ENCODE measurements around the gene ELAPOR1. TPM values are rescaled to one million over a fixed set of nuclear protein-coding genes. Genes with fewer than 3 reads are reported as not detected.
A peak's percentile ranks its signal among the peaks of the same experiment; 100 is the strongest.
"Not testable (repeated sequence)": the region's sequence is repeated elsewhere in the genome, so short reads cannot be mapped to it uniquely, and the experiment has no call there.

ELAPOR1 gene
- total RNA-seq, 1 donor from 2014 or later = 0.75 TPM

DNA sequence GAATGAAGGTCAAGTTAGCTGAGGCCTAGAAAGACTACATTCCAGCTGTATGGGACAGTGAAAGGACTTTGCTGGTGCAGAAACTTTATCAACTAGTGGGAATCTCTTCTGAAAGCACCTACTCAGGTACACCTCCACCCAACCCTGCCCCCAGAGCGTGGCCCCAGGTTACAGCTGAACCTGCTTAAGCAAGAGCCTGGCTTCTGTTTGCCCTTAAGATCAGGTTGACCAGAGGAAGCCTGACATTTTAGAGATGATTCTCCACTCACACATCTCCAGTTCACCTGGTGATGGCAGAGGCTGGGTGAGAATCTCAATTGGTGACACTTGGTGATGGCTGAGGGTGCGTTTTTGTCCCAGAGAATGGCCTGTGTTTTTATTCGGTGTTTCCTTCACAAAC, 24.0 kb downstream of the ELAPOR1 start:
- no peak for DNase-seq (ENCODE audit: low spot score)

DNA sequence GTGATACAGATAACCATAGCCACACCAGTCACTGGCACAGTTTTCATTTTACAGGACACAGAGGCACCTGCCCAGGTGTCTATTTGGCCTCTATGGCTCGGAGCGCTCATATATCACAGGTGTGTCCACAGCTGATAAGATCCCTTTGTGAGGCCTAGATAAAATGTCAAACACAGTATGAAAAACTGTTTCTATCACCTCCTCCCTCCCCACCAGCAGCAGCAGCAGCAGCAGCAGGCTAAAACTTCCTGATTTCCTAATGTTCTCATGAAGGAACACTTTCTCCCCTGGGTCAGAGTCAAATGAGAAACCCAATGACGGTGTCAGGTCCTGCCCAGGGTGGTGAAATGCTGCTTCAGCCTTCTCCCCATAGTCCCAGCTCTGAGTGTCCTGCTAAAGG, 24.4 kb downstream of the ELAPOR1 start:
- no peak for DNase-seq (ENCODE audit: low spot score)

DNA sequence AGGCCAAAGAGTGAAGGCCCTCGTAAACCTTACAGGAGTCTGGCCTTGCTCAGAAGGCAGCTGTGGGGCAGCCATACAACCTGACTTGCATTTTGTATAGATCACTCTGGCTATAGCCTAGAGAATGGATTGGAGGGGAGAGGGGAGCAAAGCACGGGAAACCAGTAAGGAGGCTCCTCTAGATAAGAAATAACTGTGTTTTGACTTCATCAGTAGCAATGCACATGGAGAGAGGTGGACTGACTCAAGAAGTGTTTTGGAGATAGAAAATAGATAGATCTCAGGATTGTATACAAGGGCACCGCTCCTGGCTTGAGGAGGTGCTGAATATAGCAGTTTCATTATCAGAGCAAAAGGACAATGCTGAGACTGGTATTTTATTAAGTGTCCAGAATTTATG, 26.5 kb downstream of the ELAPOR1 start:
- no peak for DNase-seq (ENCODE audit: low spot score)

DNA sequence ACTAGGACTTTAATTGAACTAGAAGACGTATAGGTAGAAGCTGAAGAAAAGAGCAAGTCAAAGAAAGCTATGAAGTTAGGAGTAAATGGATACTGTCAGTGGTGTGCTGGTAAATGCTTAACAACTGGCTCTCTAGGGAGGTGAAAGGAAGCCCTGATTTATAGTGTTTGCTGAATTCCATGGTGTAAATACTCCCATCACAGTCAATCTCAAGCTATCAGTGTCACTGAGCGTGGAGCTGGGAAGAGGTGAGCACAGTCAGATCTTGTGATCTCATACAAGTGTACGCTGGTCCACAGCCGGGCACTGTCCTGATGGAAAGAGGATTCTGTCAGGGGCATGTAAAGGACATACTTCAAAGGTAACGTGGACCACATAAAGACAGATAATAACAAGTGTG, 28.3 kb downstream of the ELAPOR1 start:
- DNase-seq (ENCODE audit: low spot score) = no peak

DNA sequence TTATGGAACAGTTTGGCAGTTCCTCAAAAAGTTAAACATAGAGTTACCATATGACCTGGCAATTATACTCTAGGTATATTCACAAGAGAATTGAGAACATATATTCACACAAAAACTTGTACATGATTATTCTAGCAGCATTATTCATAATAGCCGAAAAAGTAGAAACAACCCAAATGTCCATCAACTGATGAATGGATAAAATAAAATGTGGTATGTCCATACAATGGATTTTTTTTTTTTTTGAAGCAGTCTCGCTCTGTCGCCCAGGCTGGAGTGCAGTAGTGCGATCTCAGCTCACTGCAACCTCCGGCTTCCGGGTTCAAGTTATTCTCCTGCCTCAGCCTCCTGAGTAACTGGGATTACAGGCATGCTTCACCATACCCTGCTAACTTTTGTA, 28.8 kb downstream of the ELAPOR1 start:
- not testable (repeated sequence) for DNase-seq (ENCODE audit: low spot score)

DNA sequence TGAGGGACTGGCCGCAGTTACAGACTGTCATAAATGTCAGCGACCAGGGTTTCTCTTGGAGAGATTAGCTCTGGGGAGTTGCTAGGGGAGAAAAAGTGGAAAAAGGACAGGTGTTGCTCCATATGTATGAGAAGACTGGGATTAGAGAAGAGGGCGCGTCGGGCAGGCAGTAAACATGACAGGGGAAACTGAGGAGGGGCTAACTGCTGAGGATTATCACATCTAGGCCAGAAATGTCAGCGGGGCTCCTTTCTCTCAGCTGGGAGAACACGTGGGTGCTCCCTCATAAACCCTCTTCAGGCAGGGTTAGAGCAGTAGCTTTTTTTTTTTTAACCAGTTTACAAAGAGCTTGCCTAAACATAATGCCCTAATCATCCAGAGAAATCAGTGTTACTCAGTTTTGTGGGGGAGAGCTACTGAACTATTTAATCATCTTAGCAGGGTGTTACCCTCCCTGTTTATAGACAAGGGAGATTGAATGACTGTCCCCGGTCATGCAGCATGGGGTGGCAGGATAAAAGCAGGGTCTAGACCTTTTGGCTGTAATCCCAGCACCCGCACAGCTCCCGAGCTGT, 35.2 kb downstream of the ELAPOR1 start:
- DNase-seq (ENCODE audit: low spot score) = no peak

DNA sequence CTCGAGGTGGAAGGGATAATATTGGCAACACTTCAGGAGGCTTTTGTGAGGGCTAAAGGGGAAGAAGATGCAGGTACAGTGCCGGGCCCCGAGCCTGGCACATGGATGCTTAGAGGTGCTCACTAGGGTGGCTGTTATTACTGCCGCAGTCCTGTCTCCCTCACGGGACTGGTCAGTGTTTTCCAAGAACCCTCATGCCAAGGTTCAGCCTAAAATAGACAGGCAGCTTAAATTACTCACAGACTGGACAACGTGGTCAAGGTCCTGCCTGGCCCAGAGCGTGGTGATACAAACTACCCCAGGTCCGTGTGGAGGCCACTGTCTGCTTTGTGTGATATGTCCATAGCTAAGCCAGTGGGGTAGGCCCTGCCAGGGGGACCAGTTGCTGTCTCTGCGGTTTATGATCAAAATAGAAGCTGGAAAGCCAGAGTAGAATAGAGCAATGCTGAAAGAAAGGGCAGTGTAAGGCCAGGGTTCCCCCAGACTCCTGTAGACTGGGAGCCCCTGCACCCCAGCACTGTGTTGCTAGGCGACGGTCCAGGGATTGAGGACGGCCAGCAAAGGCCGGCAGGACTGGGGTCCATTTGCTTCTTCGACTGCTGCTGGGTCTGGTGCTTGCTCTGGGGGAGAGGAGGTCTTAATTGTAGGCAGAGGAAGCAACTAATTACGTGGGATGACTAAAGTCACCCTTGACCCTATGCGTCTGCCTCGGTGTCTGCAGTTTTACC, 36.1 kb downstream of the ELAPOR1 start:
- no peak for DNase-seq (ENCODE audit: low spot score)

DNA sequence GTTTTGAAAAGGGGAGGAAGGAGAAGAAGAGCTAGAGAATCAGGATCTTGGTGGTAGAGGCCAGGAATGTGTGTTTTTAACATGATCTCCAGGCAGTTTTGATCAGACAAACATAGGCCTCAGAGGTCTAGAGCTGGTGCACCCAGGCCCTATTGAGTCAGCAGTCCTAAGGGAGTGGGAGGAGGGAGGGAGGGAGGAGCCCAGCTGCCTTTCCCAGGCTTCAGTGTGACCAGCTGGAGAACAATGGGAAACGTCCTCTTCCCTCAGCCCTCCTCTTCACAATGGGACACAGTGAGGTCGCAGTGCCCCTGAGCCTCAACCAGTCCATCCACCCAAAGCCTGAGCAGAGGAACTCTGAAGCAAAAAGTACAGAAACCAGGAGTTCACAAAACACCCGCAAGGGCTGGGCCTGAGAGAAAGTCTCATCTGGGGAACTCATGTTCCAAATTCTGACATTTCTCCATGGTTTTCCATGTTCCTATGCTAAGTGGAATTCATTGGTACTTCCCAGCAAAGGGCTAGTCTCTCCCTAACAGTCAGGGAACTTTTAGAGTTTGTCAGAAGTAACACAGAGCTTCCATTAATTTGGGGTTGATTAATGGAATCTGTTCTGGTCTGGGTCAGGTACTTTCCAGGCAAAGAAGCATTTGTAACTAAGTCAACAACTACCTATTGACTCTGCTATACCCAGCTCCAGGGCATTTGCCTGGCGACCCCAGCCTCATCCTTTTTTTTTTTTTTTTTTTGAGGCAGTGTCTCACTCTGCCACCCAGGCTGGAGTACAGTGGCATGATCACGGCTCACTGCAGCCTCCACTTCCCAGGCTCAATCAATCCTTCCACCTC, 37.5 kb downstream of the ELAPOR1 start:
- DNase-seq (ENCODE audit: low spot score) = no peak

DNA sequence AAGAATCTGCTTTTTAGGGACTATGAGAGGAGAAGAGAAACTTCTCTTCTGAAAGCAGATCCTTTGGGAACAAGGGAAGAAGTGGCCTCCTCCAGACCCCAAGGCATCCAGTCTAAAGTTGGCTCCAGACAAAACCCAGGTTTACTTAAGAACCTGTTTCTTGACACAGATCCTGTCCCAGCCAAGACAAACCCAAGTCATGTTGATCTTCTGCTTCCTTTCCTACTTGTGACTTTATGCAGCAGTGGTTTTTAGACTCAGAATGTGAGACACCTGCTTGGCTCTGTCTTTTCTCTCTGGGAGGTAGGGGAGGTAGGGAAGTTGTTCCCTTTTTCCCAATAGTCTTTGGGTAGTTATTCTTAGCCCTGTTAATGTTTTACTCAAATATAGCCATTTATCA, 38.3 kb downstream of the ELAPOR1 start:
- DNase-seq (ENCODE audit: low spot score) = no peak

DNA sequence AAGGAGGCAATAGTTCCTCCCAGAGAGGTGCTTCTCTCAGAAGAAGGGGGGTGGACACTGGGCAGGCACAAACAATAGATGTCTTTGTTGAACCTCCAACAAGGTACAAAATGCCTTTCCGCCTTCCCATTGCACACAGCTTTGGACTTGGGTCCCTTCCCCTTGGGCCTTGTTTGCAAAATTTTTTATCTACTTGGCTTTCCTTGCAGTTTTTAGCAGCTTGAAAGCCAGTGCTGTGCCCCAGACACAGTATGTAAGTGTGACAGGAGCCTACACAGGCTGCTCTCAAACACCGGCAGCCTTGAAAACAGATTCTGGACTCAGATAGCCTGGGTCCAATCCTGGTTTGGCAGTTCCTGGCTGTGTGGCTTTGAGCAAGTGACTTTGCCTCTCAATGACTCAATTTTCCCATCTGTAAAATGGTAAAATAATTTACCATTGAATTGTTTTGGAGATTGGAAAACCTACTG, 43.0 kb downstream of the ELAPOR1 start:
- no peak for DNase-seq (ENCODE audit: low spot score)

DNA sequence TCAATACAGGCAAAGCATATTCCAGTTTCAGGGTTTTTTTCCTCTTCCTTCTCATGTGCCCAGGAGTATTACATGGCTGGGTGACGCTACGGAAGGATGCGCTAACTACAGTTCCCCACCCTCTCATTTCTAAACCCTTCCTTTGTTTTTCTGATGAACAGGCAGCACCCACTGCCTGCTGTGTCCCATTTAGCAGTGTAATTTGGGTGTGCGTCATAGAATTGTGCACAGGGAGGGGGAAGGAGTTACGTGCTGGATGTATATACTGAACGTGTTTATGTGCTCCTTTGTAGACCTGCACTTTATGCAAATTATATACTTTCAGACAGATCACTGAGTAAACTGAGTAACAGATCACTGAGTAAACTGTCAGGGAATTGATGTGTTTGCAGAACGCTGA, 44.5 kb downstream of the ELAPOR1 start:
- DNase-seq (ENCODE audit: low spot score) = no peak

DNA sequence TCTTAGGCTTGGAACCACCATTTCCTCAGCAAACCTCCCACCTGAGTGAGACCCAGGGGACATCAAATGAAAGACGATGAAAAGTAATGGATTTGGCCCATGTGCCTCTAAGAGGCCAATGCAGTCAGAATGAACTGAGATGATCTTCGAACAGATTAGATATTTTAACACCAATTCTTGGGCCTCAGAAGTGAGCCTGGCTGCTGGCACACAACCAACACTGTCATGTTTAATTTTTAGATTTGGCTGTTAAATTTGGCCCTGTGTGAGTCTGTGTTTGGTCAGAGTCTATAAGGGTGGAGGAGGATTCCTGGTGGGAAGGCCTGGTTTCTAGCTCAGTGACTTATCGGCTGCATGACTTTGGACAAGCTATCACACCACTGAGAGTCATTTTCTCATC, 45.4 kb downstream of the ELAPOR1 start:
- DNase-seq (ENCODE audit: low spot score) = no peak

DNA sequence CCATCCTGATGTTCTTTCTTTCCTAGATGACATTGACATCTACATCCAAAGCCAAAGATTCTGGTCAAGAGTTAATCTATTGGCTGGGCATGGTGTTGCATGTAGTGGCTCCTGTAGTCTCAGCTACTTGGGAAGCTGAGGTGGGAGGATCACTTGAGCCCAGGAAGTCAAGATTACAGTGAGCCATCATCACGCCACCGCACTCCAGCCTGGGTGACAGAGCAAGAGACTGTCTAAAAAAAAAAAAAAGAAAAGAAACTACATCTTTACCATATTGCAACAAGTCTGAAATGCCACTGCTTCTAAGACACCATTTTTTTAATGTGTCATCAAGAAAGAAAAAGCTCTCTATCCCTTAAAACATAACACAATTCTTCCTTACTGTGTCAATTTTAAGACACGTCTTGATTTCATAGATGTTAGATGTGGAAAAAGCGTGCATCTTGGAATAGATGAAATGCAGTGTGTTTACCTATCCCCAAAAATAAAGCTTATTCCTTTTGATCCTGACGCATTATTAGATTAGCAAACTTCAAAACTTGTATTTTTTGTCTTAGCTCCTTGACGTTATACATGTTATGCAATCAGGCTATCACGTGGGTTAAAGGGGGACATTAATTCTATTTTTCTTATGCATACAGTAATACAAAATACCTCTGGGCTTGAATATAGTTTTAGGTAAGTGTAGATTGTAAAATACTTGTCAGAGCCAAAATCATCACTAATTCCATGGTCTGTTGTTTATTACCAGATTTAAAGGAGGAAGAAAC, 46.3 kb downstream of the ELAPOR1 start:
- no peak for DNase-seq (ENCODE audit: low spot score)

DNA sequence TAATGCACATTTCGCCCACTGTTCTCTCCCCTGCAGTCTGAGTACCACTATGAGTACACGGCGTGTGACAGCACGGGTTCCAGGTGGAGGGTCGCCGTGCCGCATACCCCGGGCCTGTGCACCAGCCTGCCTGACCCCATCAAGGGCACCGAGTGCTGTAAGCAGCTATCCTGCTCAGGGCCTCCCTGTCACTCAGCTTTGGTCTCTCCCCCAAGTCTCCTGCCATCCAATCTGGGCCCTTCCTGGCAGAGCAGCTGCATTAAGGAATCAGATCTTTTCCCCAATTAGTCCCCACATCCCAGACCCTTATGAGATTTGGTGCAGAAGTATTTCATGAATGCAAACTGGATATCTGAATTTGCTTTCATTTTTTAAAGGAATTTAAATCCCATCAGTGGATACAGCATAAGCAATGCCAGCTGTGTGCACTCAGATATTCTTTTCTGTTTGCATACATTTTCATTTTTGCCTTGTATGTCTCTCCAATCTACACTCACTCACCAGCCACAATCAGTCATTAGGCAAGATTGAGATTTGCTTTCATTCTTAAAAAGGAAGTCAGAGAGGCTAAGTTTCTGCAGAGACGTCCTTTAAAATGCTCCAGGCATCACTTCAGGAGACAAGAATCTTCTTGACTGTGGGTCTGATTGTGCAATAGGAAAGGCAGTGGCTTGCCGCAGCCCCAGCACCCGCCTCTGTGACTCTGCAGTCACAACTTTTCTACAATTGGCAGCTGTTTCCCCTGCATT, 48.1 kb downstream of the ELAPOR1 start:
- DNase-seq (ENCODE audit: low spot score) = peak; percentile 58

DNA sequence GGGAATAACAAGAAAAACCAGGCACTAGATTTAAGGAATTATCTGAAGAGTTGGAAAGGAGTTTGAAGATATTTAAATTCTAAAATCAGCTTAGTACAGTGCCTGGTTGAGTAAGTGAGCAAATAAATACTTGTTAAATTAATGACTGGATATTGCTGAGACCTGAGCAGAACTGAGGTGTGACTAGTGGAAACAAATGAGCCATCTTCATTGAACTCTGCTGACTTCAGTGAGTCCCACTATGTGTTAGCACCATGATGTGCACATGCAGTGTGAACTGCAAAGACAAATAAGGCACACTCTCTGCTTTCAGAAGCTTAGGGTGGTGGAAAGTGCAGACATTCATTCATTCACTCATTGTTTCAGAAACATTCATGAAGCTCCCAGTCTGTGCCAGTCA, 48.7 kb downstream of the ELAPOR1 start:
- DNase-seq (ENCODE audit: low spot score) = no peak

DNA sequence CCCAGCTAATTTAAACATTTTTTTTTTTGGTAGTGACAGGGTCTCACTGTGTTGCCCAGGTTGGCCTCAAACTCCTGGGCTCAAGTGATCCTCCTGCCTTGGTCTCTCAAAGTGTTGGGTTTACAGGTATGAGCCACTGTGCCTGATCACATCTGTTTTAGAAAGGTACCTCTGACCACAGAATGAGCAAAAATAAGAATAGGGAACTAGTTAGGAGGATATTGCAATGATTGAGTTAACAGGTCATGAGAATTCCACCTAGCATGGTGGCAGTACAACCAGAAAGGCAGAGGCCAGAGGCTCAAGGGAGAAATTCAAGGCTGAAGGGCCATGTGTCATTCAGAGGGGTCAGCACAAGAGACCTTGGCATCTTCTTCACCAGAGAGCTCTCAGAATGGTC, 49.6 kb downstream of the ELAPOR1 start:
- DNase-seq (ENCODE audit: low spot score) = no peak

Other genes starting within 250 kb of the ELAPOR1 start
- 14.4 TPM for gene GPSM2, start 237.1 kb upstream of the ELAPOR1 start, total RNA-seq
- gene CLCC1, start 150.6 kb upstream of the ELAPOR1 start, total RNA-seq = 43.2 TPM
- 18.8 TPM for gene WDR47, start 72.0 kb upstream of the ELAPOR1 start, total RNA-seq
- gene TAF13, start 38.1 kb upstream of the ELAPOR1 start, total RNA-seq = 27.0 TPM
- gene TMEM167B, start 23.4 kb upstream of the ELAPOR1 start, total RNA-seq = 55.1 TPM
- gene SARS1, start 99.8 kb downstream of the ELAPOR1 start, total RNA-seq = 239 TPM
- 19.2 TPM for gene CELSR2, start 135.4 kb downstream of the ELAPOR1 start, total RNA-seq
- gene PSRC1, start 169.0 kb downstream of the ELAPOR1 start, total RNA-seq = 3.1 TPM
- not detected for gene MYBPHL, start 192.9 kb downstream of the ELAPOR1 start, total RNA-seq